NCI-H2107 treated with DMSO at 0.1 percent for 48 hours (cell line): Measurements from ENCODE around the gene CRLF3.
"Not testable (repeated sequence)": the region's sequence is repeated elsewhere in the genome, so short reads cannot be mapped to it uniquely, and the experiment has no call there.

Source experiments
- DNase-seq: peaks from one replicate; lab custom pipeline; 2025; ENCODE audit not compliant: unreplicated experiment; lab: John Stamatoyannopoulos, UW

CRLF3 gene

GRCh38 chr17:30742669-30743068 lies 81.8 kb downstream of the CRLF3 start:
- not testable (repeated sequence) for DNase-seq

GRCh38 chr17:30736371-30736770 lies 88.1 kb downstream of the CRLF3 start:
- not testable (repeated sequence) for DNase-seq

DNA sequence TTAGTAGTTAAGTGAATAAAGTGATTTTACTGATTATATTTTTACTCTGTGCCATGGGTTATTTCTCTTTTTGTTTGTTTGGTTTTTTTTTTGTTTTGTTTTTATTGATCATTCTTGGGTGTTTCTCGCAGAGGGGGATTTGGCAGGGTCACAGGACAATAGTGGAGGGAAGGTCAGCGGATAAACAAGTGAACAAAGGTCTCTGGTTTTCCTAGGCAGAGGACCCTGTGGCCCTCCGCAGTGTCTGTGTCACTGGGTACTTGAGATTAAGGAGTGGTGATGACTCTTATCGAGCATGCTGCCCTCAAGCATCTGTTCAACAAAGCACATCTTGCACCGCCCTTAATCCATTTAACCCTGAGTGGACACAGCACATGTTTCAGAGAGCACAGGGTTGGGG lies 88.8 kb downstream of the CRLF3 start:
- not testable (repeated sequence) for DNase-seq

DNA sequence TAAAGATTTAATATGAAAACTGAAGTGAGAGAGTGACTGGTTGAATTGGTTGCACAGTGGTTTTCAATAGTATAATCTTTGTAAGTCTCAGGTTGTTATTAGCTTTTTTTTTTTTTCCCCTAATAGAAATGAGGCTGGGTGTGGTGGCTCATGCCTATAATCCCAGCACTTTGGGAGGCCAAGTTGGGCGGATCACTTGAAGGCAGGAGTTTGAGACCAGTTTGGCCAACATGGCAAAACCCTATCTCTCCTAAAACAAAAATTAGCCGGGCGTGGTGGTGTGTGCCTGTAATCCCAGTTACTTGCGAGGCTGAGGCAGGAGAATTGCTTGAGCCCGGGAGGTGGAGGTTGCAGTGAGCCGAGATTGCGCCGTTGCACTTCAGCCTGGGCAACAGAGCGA lies 89.3 kb downstream of the CRLF3 start:
- DNase-seq: not testable (repeated sequence)

DNA sequence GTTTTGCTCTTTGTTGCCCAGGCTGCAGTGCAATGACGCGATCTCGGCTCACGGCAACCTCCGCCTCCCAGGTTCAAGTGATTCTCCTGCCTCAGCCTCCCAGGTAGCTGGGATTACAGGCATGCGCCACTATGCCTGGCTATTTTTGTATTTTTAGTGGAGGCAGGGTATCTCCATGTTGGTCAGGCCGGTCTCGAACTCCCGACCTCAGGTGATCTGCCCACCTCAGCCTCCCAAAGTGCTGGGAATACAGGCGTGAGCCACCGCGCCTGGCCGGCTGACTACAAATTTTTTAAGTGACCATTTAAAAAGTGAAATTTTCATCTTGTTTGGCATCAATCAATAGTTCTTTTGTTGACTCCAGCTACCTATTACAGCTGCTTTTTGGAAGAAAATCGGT lies 90.3 kb downstream of the CRLF3 start:
- DNase-seq: not testable (repeated sequence)
